OCI-LY7 (cell line): ENCODE measurements around the gene RUFY2.
A peak's percentile ranks its signal among the peaks of the same experiment; 100 is the strongest.

Experiments
- CTCF ChIP-seq: fragments of 200-600 bp; sonication (generic); conservative IDR thresholded peaks from 2 replicates; pipeline ENCODE4 v1.5.1; 2014; ENCODE audit warnings: mild to moderate bottlenecking, antibody characterized with exemption, low read length, moderate library complexity, mixed read lengths
- EZH2phosphoT487 ChIP-seq: fragments of 200-600 bp; sonication (generic); IDR thresholded peaks from 2 replicates; pipeline ENCODE4 v1.6.1; 2018; ENCODE audit warnings: low read depth, borderline replicate concordance, mild to moderate bottlenecking, mixed run types, antibody characterized with exemption, low read length, moderate library complexity, mixed read lengths

- TF ChIP-seq CTCF, result peak; percentile 63
- no peak for TF ChIP-seq EZH2phosphoT487
These were observed at the start of gene RUFY2 for GRCh38 chr10:68406815-68407548.
